ENCODE measurements around the gene XCL1.

The XCL1 gene

GRCh38 chr1:168550971-168551370 is 25.4 kb upstream of the XCL1 start:
- H3K4me3 ChIP-seq (ENCODE audit: low read length) = no peak overlapping the region
- TF ChIP-seq CTCF (IDR thresholded peaks at IDR 0.05; ENCODE audit: insufficient read depth, low read depth, low read length, missing control alignments) = no peak
- no peak for DNase-seq (ENCODE audit: low read depth)

GRCh38 chr1:168551688-168552087 is 24.7 kb upstream of the XCL1 start:
- no peak overlapping the region for H3K4me3 ChIP-seq (ENCODE audit: low read length)
- no peak for TF ChIP-seq CTCF (IDR thresholded peaks at IDR 0.05; ENCODE audit: insufficient read depth, low read depth, low read length, missing control alignments)
- DNase-seq (ENCODE audit: low read depth) = no peak

DNA sequence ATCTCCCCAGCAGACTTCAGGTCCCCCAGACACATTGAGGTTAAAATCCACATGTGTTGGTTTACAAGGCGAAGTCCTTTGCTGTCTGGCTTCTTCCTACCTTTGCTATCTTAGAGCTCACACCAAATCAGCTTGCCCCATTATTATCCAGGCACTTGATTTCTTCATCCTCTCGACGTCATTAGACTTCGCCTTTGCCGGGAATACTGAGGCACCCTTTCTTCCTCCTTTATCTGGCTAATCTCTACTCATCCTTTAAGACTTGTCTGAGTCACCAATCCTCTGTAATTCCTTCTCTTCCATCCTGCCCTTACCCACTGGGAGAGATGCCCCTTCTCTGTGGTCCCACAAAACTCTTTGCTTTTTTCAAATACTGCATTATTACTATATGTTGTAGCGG is 23.4 kb upstream of the XCL1 start:
- H3K4me3 ChIP-seq (ENCODE audit: low read length) = no peak overlapping the region
- TF ChIP-seq CTCF (IDR thresholded peaks at IDR 0.05; ENCODE audit: insufficient read depth, low read depth, low read length, missing control alignments) = no peak
- DNase-seq (ENCODE audit: low read depth) = no peak

GRCh38 chr1:168553680-168554553 is 22.5 kb upstream of the XCL1 start:
- no peak overlapping the region for H3K4me3 ChIP-seq (ENCODE audit: low read length)
- no peak for TF ChIP-seq CTCF (IDR thresholded peaks at IDR 0.05; ENCODE audit: insufficient read depth, low read depth, low read length, missing control alignments)
- DNase-seq (ENCODE audit: low read depth) = no peak

- no peak for TF ChIP-seq CTCF (IDR thresholded peaks at IDR 0.05; ENCODE audit: insufficient read depth, low read depth, low read length, missing control alignments)
- no peak overlapping the region for H3K4me3 ChIP-seq (ENCODE audit: low read length)
- no peak for DNase-seq (ENCODE audit: low read depth)
These were observed 21.6 kb upstream of the XCL1 start for GRCh38 chr1:168554603-168555483.

DNA sequence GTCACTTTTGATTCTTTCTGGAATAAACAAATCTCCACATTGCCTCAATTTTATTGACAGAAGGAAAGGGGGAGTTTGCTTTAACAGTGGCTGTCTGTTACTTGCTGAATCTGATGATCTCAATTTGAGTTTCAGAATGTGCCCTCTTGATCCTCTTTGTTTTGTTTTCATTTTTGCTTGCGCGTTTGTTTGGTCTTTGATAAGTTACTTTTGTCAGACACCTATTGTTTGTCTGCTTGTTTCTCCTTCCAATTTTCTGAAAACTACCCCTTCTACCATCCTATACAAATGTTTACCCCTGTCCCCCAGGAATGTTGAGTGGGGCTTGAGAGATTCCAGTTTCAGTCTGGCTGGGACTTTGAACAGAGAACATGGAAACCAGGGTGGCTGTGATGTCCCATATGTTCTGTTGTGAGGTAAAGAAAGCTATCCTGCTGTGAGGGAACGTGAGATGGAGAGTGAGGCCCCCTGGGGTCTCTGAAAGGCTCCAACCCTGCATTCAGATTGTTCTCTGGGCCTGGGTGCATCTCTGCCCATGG is 20.8 kb upstream of the XCL1 start:
- no peak for TF ChIP-seq CTCF (IDR thresholded peaks at IDR 0.05; ENCODE audit: insufficient read depth, low read depth, low read length, missing control alignments)
- DNase-seq (ENCODE audit: low read depth) = no peak
- no peak overlapping the region for H3K4me3 ChIP-seq (ENCODE audit: low read length)

All from epithelial cell of esophagus (primary cell).